GM12878 (cell line): ENCODE measurements around the gene CHEK1. TPM values are rescaled to one million over a fixed set of nuclear protein-coding genes. Genes with fewer than 3 reads are reported as not detected.

Experiments used
- ATAC-seq: fragments of 200-7000 bp; cut with Tn5 transposase; 3 replicates; pipeline ENCODE4 v1.9.1; 2020; ENCODE audit warnings: mild to moderate bottlenecking, moderate library complexity
- BruUV-seq: library from RNA; stranded (reverse); fragments of 400-500 nt; replicated peaks from 2 replicates; lab custom pipeline; 2021; lab: Mats Ljungman, UMichigan
- CTCF ChIA-PET: fragments of 300-600 bp; sonication (Branson Sonifier 250); formaldehyde crosslinking; extraction: SDS; loops from one replicate; lab custom pipeline; 2021; ENCODE audit warnings: inconsistent platforms; lab: Yijun Ruan, JAX
- POLR2A ChIA-PET: fragments of 350-600 bp; formaldehyde crosslinking; extraction: SDS; loops from one replicate; lab custom pipeline; 2021; ENCODE audit warnings: inconsistent platforms; lab: Charles Lee
- RAD21 ChIA-PET: fragments of 300-600 bp; sonication (Branson Sonifier 250); formaldehyde crosslinking; loops from one replicate; lab custom pipeline; 2023; ENCODE audit warnings: antibody characterized with exemption; ENCODE audit not compliant: unreplicated experiment; lab: Charles Lee
- SMC1A ChIA-PET: fragments of 300-600 bp; sonication (Branson Sonifier 250); formaldehyde crosslinking; loops from one replicate; lab custom pipeline; 2023; ENCODE audit not compliant: unreplicated experiment, uncharacterized antibody; lab: Charles Lee
- DNase-seq: peaks from one replicate; pipeline ENCODE4 v3.0.0-alpha.2; 2011; ENCODE audit warnings: low read depth, low spot score
- FAIRE-seq: peaks from 3 replicates; lab custom pipeline; 2011; peaks lifted over from hg19 to GRCh38; lab: Jason Lieb, UNC
- H2AFZ ChIP-seq: 2 replicates; pipeline ENCODE4 v1.6.0; 2011; ENCODE audit warnings: low read depth, low read length, control low read depth; ENCODE audit not compliant: control insufficient read depth
- H3K27ac ChIP-seq: 2 replicates; pipeline ENCODE4 v1.5.1; 2011; ENCODE audit warnings: control low read depth; ENCODE audit not compliant: control insufficient read depth, insufficient read depth
- H3K27me3 ChIP-seq, 2 experiments: replicated peaks in 1 of 2; 2 replicates each; pipeline versions ENCODE4 v1.6.0 to v1.6.1; 2011; ENCODE audit warnings: low read length in 1 of 2; ENCODE audit not compliant: control insufficient read depth in 2 of 2, insufficient read depth in 2 of 2
- H3K36me3 ChIP-seq, 2 experiments: 2 replicates each; pipeline ENCODE4 v1.5.1; 2011; ENCODE audit warnings: low read length in 1 of 2; ENCODE audit not compliant: control insufficient read depth in 2 of 2, insufficient read depth in 2 of 2
- H3K4me1 ChIP-seq: 2 replicates; pipeline ENCODE4 v1.6.1; 2011; ENCODE audit warnings: mild to moderate bottlenecking, low read length, moderate library complexity, mixed read lengths; ENCODE audit not compliant: control insufficient read depth, insufficient read depth
- H3K4me2 ChIP-seq: 2 replicates; pipeline ENCODE4 v1.6.0; 2011; ENCODE audit warnings: control low read depth; ENCODE audit not compliant: control insufficient read depth, insufficient read depth
- H3K4me3 ChIP-seq: fragments of 200-600 bp; sonication (generic); 2 replicates; pipeline ENCODE4 v1.5.1; 2016
- H3K79me2 ChIP-seq: 2 replicates; pipeline ENCODE4 v1.6.0; 2011; ENCODE audit warnings: low read length; ENCODE audit not compliant: control insufficient read depth, insufficient read depth
- H3K9ac ChIP-seq: 2 replicates; pipeline ENCODE4 v1.8.0; 2011; ENCODE audit warnings: low read length, control low read depth, mixed read lengths; ENCODE audit not compliant: control insufficient read depth, insufficient read depth
- H3K9me3 ChIP-seq: replicated peaks from 3 replicates; pipeline ENCODE4 v1.5.1; 2011; ENCODE audit warnings: mild to moderate bottlenecking, low read length; ENCODE audit not compliant: control insufficient read depth, insufficient read depth
- H4K20me1 ChIP-seq: 2 replicates; pipeline ENCODE4 v1.6.0; 2011; ENCODE audit not compliant: control insufficient read depth, insufficient read depth
- ASH2L ChIP-seq: fragments of 300-600, 200-600 bp; sonication (generic); IDR thresholded peaks from 2 replicates; pipeline ENCODE4 v1.6.1; 2017; ENCODE audit warnings: low read depth, mild to moderate bottlenecking, borderline replicate concordance
- CBX3 ChIP-seq: fragments of 200-600 bp; sonication (generic); IDR thresholded peaks from 2 replicates; pipeline ENCODE4 v1.6.1; 2016; ENCODE audit warnings: low read depth, borderline replicate concordance
- KAT2A ChIP-seq: conservative IDR thresholded peaks from 2 replicates; pipeline ENCODE4 v1.6.1; 2011; ENCODE audit warnings: low read depth, low read length; ENCODE audit not compliant: control insufficient read depth
- MLLT1 ChIP-seq: fragments of 450-650 bp; IDR thresholded peaks from 2 replicates; pipeline ENCODE4 v1.6.1; 2016; ENCODE audit warnings: mild to moderate bottlenecking
- MTA3 ChIP-seq: IDR thresholded peaks from 2 replicates; pipeline ENCODE4 v1.6.1; 2012; ENCODE audit warnings: low read length, inconsistent platforms, borderline replicate concordance
- NBN ChIP-seq: fragments of 450-650 bp; IDR thresholded peaks from 2 replicates; pipeline ENCODE4 v1.6.1; 2016
- USF1 ChIP-seq: IDR thresholded peaks from 2 replicates; pipeline ENCODE4 v1.6.1; 2011; ENCODE audit warnings: borderline replicate concordance, low read depth, mild to moderate bottlenecking, moderate library complexity, mixed read lengths, low read length; ENCODE audit not compliant: insufficient read depth; ENCODE audit errors: extremely low read length
- YBX1 ChIP-seq: fragments of 450-650 bp; IDR thresholded peaks from 2 replicates; pipeline ENCODE4 v1.6.1; 2016; ENCODE audit warnings: antibody characterized with exemption
- ZBTB4 ChIP-seq: fragments of 450-650 bp; formaldehyde crosslinking; IDR thresholded peaks from 2 replicates; pipeline ENCODE4 v1.4.0; 2022; ENCODE audit warnings: mild to moderate bottlenecking, moderate library complexity
- ZNF622 ChIP-seq: fragments of 450-650 bp; IDR thresholded peaks from 2 replicates; pipeline ENCODE4 v1.6.1; 2017; ENCODE audit warnings: mild to moderate bottlenecking, inconsistent platforms
- WGBS: methylation state at CpG from one replicate; pipeline ENCODE4 v1.1.6; 2016; ENCODE audit warnings: low lambda C conversion rate; ENCODE audit not compliant: insufficient replicate concordance, insufficient coverage; ENCODE audit errors: missing lambda C conversion rate; 5-methylcytosine and 5-hydroxymethylcytosine counted together
- in situ Hi-C: fragments of 300-500 bp; cut with MboI; formaldehyde crosslinking; loops from 9 replicates; pipeline ENCODE4 v1.14.3; 2018; ENCODE audit warnings: mixed read lengths
- intact Hi-C: fragments of 100-400 bp; cut with micrococcal nuclease; formaldehyde crosslinking; loops from one replicate; pipeline ENCODE4 v1.14.2; 2022; ENCODE audit not compliant: unreplicated experiment
- polyA plus RNA-seq, 11 experiments: library from polyadenylated mRNA; depleted of rRNA in 4 of 11; unstranded in 6 of 11; stranded (reverse) in 5 of 11; fragments of >200 nt; fragmentation: Nextera tagmentation in 4 of 11; fragmentation: Illumina TruSeq in 1 of 11; extraction: Ambion mirVana in 4 of 11; extraction: Trizol in 1 of 11; gene quantifications; 1 replicate in 1 of 11; 2 replicates in 10 of 11; pipeline versions ENCODE4 v1.2.1 to v1.2.3, GENCODE V29; 2011 to 2016; ENCODE audit warnings: inconsistent platforms in 2 of 11, missing spikeins in 2 of 11, low read depth in 1 of 11
- total RNA-seq, 4 experiments: library from RNA; depleted of rRNA in 3 of 4; stranded (reverse); fragments of >200 nt in 3 of 4; fragmentation: Illumina TruSeq in 1 of 4; extraction: Trizol in 1 of 4; gene quantifications; 2 replicates each; pipeline versions ENCODE4 v1.2.1 to v1.2.3, GENCODE V29; 2013 to 2021

The CHEK1 gene
- total and polyA plus RNA-seq, 10 of the 15 experiments (the other 5 are each of a cell fraction or from before 2014, with no cell fraction given) = 42.1 to 72.9 (median 65.6) TPM

GRCh38 chr11:125621995-125622394 lies 3.0 kb upstream of the CHEK1 start:
- Histone ChIP-seq H3K27ac (no peak overlapping the region), H3K4me1 (peaks cover 7% of the 10 kb centered on the region; the same call in 1 of the 2 replicates), H4K20me1 (no peaks in the 10 kb centered on the region), H3K9me3 (no peaks in the 10 kb centered on the region), H3K79me2 (peaks cover 15% of the 10 kb centered on the region), H2AFZ (no peak overlapping the region)
- RAD21 ChIA-PET = no interaction called here
- POLR2A ChIA-PET = no interaction called here
- TF ChIP-seq KAT2A (no peak), ZBTB4 (CRISPR knock-in tag) (no peak), ASH2L (no peak), ZNF622 (no peak), CBX3 (no peak), NBN (no peak), MTA3 (no peak), YBX1 (no peak), MLLT1 (no peak), USF1 (no peak)
- TF ChIP-seq, all 136 proteins: peak for 0
- DNase-seq (no peak), ATAC-seq (no peak), FAIRE-seq (no peak)
- no peak overlapping the region for H3K4me3 ChIP-seq
- ChIA-PET CTCF (interaction anchor here (0.9 to 1.7 kb wide), 3 partner anchors 20 to 28 kb away, joined by 3 to 7 read pairs (median 4); no protein-coding TSS in a partner anchor), SMC1A (interaction anchor here (1.4 to 1.6 kb wide), 4 partner anchors 9 to 118 kb away, joined by 3 to 4 read pairs (median 4); no protein-coding TSS in a partner anchor)
- intact Hi-C loops = no loop called here
- H3K36me3 ChIP-seq = peaks cover 6 to 31% of the 10 kb centered on the region in 2 experiments
- WGBS = 100% methylated on average over 2 of the region's 2 CpGs
- no TSS peak for BruUV-seq
- no peaks in the 10 kb centered on the region for H3K27me3 ChIP-seq
- in situ Hi-C loops = no loop called here
- no peak overlapping the region for H3K4me2 ChIP-seq
- H3K9ac ChIP-seq = no peak overlapping the region
